ENCODE data around the gene BSN.

BSN gene

GRCh38 chr3:49535971-49536874 lies 18.1 kb upstream of the BSN start:
- H3K79me1 ChIP-seq (replicated peaks; ENCODE audit: low read length, poor library complexity, severe bottlenecking), result peaks cover 13% of the 10 kb centered on the region
- no peak overlapping the region for H2BK5ac ChIP-seq (ENCODE audit: low read depth, low read length, poor library complexity, severe bottlenecking)
- H3K4me2 ChIP-seq (ENCODE audit: low read length, poor library complexity, severe bottlenecking), result no peak overlapping the region
- no peaks in the 10 kb centered on the region for H3K9me3 ChIP-seq (ENCODE audit: control insufficient read depth, low read length)
- no peak overlapping the region for H2BK12ac ChIP-seq (ENCODE audit: low read length in 2 of 2)
- peaks cover 17 to 29% of the 10 kb centered on the region in 2 experiments for H3K36me3 ChIP-seq (ENCODE audit: control insufficient read depth in 1 of 2, insufficient read depth in 2 of 2, low read depth in 1 of 2, low read length in 2 of 2)
- peaks cover 19% of the 10 kb centered on the region for H3K4me1 ChIP-seq (ENCODE audit: control insufficient read depth, insufficient read depth, low read depth, low read length)
- H3K27me3 ChIP-seq (ENCODE audit: control insufficient read depth in 1 of 2, insufficient read depth in 1 of 2, low read length in 2 of 2), result no peaks in the 10 kb centered on the region
- H2BK120ac ChIP-seq (ENCODE audit: low read depth, low read length), result no peak overlapping the region
- DNase-seq, result no peak
- H4K8ac ChIP-seq (ENCODE audit: low read length), result no peak overlapping the region
- no peak overlapping the region for H4K91ac ChIP-seq (ENCODE audit: low read length)
- H3K14ac ChIP-seq (ENCODE audit: low read length in 2 of 2), result no peak overlapping the region
- WGBS, result 75% methylated on average over 3 of the region's 7 CpGs
- no peak overlapping the region for H3K27ac ChIP-seq (ENCODE audit: low read length, poor library complexity, severe bottlenecking)
- H3K9ac ChIP-seq (ENCODE audit: low read length), result no peak overlapping the region
- no peak overlapping the region for H3K23ac ChIP-seq (ENCODE audit: low read length in 2 of 2)
- no peak overlapping the region for H3K4ac ChIP-seq (ENCODE audit: low read depth in 1 of 2, low read length in 2 of 2)
- H2AFZ ChIP-seq (ENCODE audit: low read depth, low read length), result no peak overlapping the region
- no peak overlapping the region for H2BK15ac ChIP-seq (ENCODE audit: low read depth, poor library complexity, severe bottlenecking)
- no peak overlapping the region for H3K18ac ChIP-seq (ENCODE audit: low read depth in 1 of 2, low read length in 2 of 2)
- no peak overlapping the region for H3K4me3 ChIP-seq (ENCODE audit: insufficient read depth in 1 of 2, low read depth in 1 of 2, low read length in 2 of 2)
- no peak overlapping the region for H2AK5ac ChIP-seq (ENCODE audit: low read length, severe bottlenecking)

- 91% methylated on average over 16 of the region's 16 CpGs for WGBS
Measured at GRCh38 chr3:49536875-49537533, 17.3 kb upstream of the BSN start.

GRCh38 chr3:49539659-49540560 lies 14.4 kb upstream of the BSN start:
- 1% methylated on average over 62 of the region's 63 CpGs for WGBS
- Histone ChIP-seq H2AFZ (ENCODE audit: low read depth, low read length) (peak overlapping the region; percentile 70), H4K91ac (ENCODE audit: low read length) (no peak overlapping the region)

More at GRCh38 chr3:49536875-49537533, 17.3 kb upstream of the BSN start:
- Histone ChIP-seq H2BK15ac (ENCODE audit: low read depth, poor library complexity, severe bottlenecking) (no peak overlapping the region), H3K27me3 (ENCODE audit: control insufficient read depth in 1 of 2, insufficient read depth in 1 of 2, low read length in 2 of 2) (no peaks in the 10 kb centered on the region), H3K9me3 (ENCODE audit: control insufficient read depth, low read length) (no peaks in the 10 kb centered on the region), H4K91ac (ENCODE audit: low read length) (no peak overlapping the region), H3K4me3 (ENCODE audit: insufficient read depth in 1 of 2, low read depth in 1 of 2, low read length in 2 of 2) (no peak overlapping the region), H2AFZ (ENCODE audit: low read depth, low read length) (no peak overlapping the region), H3K4me2 (ENCODE audit: low read length, poor library complexity, severe bottlenecking) (no peak overlapping the region), H3K4me1 (ENCODE audit: control insufficient read depth, insufficient read depth, low read depth, low read length) (peaks cover 19% of the 10 kb centered on the region), H2BK5ac (ENCODE audit: low read depth, low read length, poor library complexity, severe bottlenecking) (no peak overlapping the region), H3K23ac (ENCODE audit: low read length in 2 of 2) (no peak overlapping the region), H3K36me3 (ENCODE audit: control insufficient read depth in 1 of 2, insufficient read depth in 2 of 2, low read depth in 1 of 2, low read length in 2 of 2) (peaks cover 10 to 21% of the 10 kb centered on the region in 2 experiments), H3K18ac (ENCODE audit: low read depth in 1 of 2, low read length in 2 of 2) (no peak overlapping the region), H3K4ac (ENCODE audit: low read depth in 1 of 2, low read length in 2 of 2) (no peak overlapping the region), H3K27ac (ENCODE audit: low read length, poor library complexity, severe bottlenecking) (no peak overlapping the region), H2BK120ac (ENCODE audit: low read depth, low read length) (no peak overlapping the region), H3K79me1 (replicated peaks; ENCODE audit: low read length, poor library complexity, severe bottlenecking) (peaks cover 13% of the 10 kb centered on the region), H2AK5ac (ENCODE audit: low read length, severe bottlenecking) (no peak overlapping the region), H2BK12ac (ENCODE audit: low read length in 2 of 2) (no peak overlapping the region), H3K9ac (ENCODE audit: low read length) (no peak overlapping the region), H3K14ac (ENCODE audit: low read length in 2 of 2) (no peak overlapping the region), H4K8ac (ENCODE audit: low read length) (no peak overlapping the region)
- DNase-seq, result peak; percentile 7

More at GRCh38 chr3:49539659-49540560, 14.4 kb upstream of the BSN start:
- Histone ChIP-seq H3K27me3 (ENCODE audit: control insufficient read depth in 1 of 2, insufficient read depth in 1 of 2, low read length in 2 of 2) (peaks cover 18 to 21% of the 10 kb centered on the region in 2 experiments), H3K23ac (ENCODE audit: low read length in 2 of 2) (no peak overlapping the region), H2BK120ac (ENCODE audit: low read depth, low read length) (no peak overlapping the region), H4K8ac (ENCODE audit: low read length) (peak overlapping the region; percentile 67), H3K4me2 (ENCODE audit: low read length, poor library complexity, severe bottlenecking) (peak overlapping the region; percentile 85), H3K9me3 (ENCODE audit: control insufficient read depth, low read length) (no peaks in the 10 kb centered on the region), H2AK5ac (ENCODE audit: low read length, severe bottlenecking) (no peak overlapping the region), H3K9ac (ENCODE audit: low read length) (peak overlapping the region; percentile 79), H3K4me1 (ENCODE audit: control insufficient read depth, insufficient read depth, low read depth, low read length) (peaks cover 16% of the 10 kb centered on the region), H3K4me3 (ENCODE audit: insufficient read depth in 1 of 2, low read depth in 1 of 2, low read length in 2 of 2) (peak overlapping the region; percentile 28 to 81), H3K79me1 (replicated peaks; ENCODE audit: low read length, poor library complexity, severe bottlenecking) (peaks cover 3% of the 10 kb centered on the region), H3K27ac (ENCODE audit: low read length, poor library complexity, severe bottlenecking) (peak overlapping the region; percentile 77), H3K14ac (ENCODE audit: low read length in 2 of 2) (peak overlapping the region in 1 of 2 experiments; percentile 9), H3K4ac (ENCODE audit: low read depth in 1 of 2, low read length in 2 of 2) (no peak overlapping the region), H2BK12ac (ENCODE audit: low read length in 2 of 2) (no peak overlapping the region), H3K18ac (ENCODE audit: low read depth in 1 of 2, low read length in 2 of 2) (peak overlapping the region in 1 of 2 experiments; percentile 19), H3K36me3 (ENCODE audit: control insufficient read depth in 1 of 2, insufficient read depth in 2 of 2, low read depth in 1 of 2, low read length in 2 of 2) (peaks cover 0 to 3% of the 10 kb centered on the region in 2 experiments), H2BK5ac (ENCODE audit: low read depth, low read length, poor library complexity, severe bottlenecking) (no peak overlapping the region), H2BK15ac (ENCODE audit: low read depth, poor library complexity, severe bottlenecking) (peak overlapping the region; percentile 21)
- DNase-seq, result peak; percentile 94

Data from mesenchymal stem cell (in vitro differentiated cells and primary cell).